Eye (tissue), 1 donor: Measurements from ENCODE around the gene CST4.
"Not testable (repeated sequence)": the region's sequence is repeated elsewhere in the genome, so short reads cannot be mapped to it uniquely, and the experiment has no call there.

Experiments
- DNase-seq: peaks from one replicate; pipeline ENCODE4 v3.0.0-alpha.2; 2015

The CST4 gene

GRCh38 chr20:23640018-23640601, 48.7 kb downstream of the CST4 start:
- DNase-seq, result no peak

DNA sequence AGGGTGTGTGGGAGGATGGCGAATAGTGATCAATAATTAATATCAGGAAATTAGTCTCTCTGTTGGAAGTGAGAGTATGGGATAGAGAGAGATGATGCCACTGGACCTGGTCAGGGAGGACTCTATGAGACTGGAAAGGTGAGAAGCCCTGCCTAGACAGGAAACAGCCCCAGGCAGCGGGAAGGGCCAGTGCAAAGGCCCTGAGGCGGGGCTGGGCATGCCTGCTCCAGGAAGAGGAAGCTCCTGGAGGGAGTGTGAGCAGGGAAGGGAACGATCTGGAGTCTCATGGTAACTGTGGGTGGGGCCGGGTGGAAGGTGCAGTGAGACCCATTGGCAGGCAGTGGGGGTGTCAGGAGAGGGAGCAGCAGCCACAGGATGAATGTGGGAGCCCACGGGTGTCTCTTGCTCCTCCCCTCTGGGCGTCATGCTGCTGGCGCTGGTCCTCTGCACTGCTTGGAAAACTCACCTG, 49.3 kb downstream of the CST4 start:
- no peak for DNase-seq

- no peak for DNase-seq
Measured at GRCh38 chr20:23638309-23638708, 50.5 kb downstream of the CST4 start.

DNA sequence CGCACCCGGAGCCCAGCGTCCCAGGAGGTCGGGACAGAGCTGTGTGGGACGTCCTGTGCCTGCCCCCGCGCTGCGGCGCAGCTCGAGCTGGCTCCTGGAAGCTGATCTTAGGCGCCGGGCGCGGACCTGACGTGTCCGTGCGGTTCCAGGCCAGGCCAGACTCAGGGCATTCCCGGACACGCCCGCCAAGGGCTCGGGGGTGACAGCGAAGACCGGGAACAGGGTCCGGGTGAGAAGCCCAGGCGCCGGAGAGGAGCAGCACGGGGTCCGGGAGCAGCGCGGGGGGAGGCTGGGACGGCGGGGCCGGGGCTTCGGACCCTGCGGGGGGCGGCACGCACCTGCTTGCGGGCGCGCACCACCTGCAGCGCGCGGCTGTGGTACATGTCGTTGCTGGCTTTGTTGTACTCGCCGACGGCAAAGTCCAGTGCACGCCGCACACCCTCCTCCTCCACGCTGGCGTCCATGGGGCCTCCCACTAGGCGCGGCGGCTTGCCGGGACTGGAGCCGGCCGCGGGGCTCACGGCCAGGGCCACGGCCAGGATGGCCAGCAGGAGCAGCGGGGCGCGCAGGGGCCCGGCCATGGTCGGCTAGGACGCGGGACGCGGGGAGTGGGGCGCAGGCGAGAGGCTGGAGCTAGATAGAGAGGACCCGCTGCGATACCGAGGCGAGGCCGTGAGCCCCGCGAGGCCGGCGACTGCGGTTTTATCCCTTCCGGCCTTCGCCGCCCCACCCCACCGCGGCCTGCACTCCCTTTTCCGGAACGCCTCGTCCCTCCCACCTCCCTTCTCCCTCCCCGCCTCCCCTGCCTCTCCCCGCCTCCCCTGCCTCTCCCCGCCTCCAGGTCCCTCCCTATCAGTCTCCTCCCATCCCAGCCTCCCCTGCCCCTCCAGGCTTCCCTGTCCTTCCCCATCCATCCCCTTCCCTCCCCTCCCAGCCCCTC, 51.3 kb downstream of the CST4 start, which contains the start of gene CST3:
Gene CST3, minus strand, starts transcription at position 674 of the 940 bp plus-strand sequence. Its CDS starts 93 bp downstream, at position 581.
- DNase-seq, result peak; percentile 91

- no peak for DNase-seq
Measured at GRCh38 chr20:23636908-23637281, 51.9 kb downstream of the CST4 start.

DNA sequence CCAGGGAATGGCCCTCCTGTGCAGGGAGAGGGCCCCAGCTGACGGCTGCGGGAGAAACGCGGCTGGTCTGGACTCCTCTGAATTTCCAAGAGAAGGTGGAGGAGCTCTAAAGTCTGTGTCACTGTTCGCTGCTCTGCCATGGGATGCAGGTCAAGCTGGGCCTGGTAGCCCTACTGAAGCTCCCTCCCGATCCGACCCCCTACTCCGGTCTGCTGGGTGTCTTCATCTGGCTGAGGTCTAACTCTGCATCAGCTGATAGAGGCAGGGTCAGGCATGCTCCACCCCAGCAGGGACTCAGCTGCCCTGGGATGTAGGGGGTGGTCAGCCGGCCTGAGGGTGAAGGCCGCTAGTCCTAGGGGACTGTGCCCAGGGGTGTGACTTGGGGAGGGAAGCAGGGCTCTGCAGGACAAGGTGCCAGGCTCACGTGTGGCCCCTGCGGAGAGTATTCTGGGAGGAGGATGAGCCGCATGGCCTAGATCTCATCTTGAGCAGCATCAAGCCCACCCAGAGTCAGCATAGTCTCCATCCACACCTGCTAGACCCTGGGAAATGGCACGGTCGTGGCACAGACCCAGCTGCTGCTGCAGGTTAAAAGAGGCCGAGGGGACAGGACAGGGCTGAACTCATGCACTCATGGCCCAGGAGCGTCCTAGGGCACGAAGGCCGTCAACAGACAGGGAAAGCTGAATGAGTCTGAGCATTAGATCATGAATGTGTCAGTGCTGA, 52.5 kb downstream of the CST4 start:
- DNase-seq, result no peak

DNA sequence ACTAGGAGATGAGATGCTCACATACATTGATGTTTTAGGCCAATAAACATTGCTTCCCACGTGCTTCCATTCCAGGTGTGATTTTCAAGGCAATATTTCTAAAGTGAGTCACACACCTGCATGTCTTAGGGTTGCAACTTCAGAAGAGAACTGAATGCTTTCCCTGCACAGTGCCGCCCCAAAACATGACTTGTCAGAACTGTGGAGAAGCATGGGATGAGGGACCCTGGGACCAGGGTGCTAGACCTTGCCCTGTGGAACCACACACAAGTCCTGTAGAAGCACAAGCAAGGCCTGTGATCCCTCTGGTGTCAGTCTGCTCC, 53.1 kb downstream of the CST4 start:
- DNase-seq, result not testable (repeated sequence)
